Stimulated activated CD4-positive, alpha-beta T cell treated with anti-CD3 and anti-CD28 coated beads, Interleukin-12 subunit alpha, Interleukin-12 subunit beta, amount 100 ng/mL, for 24 hours (primary cell): ENCODE measurements around the gene RIN2.
"Not testable (repeated sequence)": the region's sequence is repeated elsewhere in the genome, so short reads cannot be mapped to it uniquely, and the experiment has no call there.

Source experiments
- DNase-seq, 2 experiments: peaks; one replicate each; pipeline ENCODE4 v3.0.0-alpha.2; 2020; ENCODE audit warnings: low read depth in 2 of 2

Gene RIN2

DNA sequence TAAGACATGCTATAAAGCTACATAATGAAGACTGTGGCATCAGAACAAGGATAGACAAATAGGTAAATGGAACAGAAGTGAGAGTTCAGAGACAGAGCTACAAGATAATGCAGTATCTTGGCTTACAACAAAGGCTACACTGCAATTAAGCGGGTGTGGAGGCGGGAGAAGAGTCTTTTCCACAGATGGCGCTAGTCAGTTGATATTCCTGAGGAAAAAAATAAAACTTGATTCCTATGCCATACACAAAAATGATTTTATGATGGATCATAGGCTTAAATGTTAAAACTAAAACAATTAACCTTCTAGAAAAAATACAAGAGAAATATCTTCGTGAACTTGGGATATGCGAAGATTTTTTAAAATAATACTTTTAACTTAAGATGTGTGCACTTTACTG is 31.0 kb downstream of the RIN2 start:
- no peak for DNase-seq

DNA sequence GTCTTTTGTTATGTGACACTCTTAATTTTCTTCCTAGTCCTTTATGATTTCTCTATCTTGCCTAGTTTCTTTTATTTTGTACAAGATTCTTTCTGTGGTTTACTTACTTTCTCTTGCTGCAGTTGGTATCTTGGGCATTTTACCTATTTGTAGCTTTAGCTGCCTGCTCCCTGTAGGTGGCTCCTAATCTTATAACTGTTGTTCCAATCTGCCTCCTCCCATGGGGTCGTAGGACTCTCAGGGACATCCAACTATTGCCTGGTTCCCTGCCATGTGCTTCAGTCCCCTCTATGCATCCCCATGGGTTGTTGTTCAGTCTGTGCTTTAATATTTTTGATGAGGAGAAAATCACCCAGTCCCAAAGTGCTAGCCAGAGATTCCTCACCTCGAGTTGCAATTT is 31.4 kb downstream of the RIN2 start:
- DNase-seq = no peak

DNA sequence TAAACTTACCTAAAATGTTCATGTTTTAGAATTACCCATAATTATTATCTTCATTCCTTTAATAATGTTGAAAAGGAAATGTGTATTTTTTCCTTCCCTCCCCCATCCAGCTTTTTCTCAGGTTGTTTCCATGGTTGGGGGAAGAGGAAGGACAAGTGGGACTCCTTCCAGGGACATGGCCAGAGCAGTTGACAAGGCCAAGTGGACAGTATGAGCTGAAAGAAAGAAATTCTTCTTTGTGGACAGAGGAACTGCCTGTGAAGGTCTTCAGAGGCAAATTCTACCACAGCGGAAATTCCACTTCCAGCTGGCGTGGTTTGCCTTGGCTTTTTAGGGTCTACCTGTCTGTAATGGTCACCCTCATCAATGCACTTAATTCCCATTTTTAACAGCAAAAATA is 33.8 kb downstream of the RIN2 start:
- DNase-seq = no peak

DNA sequence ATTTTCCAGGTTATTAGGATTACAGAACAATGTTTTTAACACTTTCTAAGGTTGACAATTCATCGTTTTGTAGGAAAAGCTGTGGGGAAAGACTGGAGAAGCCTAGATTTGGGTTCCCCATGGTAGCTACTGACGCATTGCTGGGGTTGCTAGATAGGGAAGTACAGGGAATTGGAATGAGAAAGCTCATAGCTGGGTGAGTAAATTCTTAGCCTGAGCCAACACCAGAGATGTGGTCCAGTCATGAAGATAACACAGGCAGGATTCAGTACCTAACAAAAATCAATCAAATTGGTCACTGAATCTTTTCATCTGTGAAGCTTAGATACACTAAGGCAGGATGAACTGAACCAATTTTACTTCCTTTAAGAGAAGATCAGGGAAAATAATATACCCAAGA is 35.7 kb downstream of the RIN2 start:
- DNase-seq = no peak

DNA sequence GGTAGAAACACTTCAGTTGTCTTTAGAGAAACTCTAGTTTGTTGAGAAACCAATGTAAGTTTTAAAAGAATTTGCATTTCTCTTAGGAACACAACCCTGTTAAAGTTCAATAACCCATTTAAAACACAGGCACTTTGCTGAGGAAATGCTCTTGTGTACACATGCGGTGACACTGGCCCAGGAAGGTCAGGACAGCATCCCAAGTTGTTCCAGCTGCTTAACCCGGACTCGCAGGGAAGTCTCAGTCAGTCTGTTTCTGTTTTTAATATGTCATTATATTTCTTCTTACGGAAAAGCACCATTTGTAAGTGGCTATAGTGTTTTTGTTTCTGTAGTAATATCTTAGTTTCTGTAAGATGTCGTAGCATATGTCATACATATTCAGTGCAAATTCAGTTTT is 36.9 kb downstream of the RIN2 start:
- no peak for DNase-seq

DNA sequence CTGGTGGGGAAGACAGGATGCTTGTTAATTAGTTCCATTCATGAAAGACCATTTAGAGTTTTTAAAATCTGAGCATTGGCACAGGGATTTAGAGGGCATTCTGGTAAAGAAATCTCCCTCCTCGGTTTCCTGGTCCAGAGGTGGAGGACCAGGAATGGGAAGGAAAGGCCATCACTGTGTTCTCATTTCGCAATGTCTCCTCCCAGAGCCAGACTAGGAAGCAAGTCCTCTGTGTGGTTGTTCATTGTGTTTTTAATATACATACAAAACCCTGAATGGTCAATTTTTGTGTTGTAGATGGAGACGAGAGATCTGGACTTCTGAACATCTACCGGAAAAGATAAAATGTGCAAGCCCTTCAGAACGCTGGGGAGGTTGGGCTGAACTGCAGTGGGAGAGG is 41.3 kb downstream of the RIN2 start:
- DNase-seq = no peak

DNA sequence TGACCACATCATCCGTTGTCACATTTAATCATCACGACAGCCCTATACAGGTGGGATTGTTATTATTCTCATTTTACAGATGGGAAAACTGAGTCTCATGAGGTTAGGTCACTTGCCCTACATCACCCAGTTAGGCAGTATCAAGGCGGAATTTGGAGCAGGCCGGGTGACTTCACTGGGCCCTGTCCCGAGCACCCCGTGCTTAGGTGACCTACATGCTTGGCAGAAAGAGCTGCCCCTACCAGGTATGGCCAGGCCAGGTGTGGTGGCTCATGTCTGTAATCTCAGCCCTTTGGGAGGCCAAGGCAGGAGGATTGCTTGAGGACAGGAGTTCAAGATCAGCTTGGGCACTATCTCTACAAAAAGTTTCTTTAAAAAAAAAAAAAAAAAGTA is 44.0 kb downstream of the RIN2 start:
- DNase-seq = no peak

DNA sequence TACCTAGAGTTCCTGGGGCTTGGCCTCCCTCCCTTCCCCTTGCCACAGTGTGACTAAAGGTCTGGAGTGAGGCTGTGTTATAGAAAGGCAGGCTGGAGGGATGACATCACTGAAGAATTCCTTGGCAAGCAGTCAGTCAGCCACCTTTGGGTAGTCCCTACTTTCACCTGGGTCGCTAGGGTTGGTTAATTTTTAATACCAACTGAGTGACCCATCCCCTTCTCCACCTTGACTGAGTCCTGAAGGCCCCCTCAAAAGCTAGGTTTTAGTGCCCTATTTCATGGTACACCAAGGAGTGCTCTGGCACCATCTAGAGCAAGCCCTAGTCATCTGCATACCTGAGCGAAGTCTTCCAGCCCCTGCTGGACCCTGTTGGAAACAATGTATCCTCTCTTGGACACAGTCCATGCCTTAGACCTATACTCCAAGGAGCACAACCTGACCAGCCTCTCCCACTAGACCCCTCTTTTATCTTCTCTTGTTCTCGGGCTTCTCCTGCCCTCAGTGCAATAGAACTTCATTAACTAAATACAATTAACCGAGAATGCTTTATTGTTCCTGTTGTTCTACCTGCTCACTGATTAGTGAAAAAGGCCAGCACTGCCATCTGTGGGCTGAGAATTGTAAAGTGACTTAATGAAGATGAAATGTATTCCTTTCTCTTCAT is 44.6 kb downstream of the RIN2 start:
- DNase-seq = no peak

DNA sequence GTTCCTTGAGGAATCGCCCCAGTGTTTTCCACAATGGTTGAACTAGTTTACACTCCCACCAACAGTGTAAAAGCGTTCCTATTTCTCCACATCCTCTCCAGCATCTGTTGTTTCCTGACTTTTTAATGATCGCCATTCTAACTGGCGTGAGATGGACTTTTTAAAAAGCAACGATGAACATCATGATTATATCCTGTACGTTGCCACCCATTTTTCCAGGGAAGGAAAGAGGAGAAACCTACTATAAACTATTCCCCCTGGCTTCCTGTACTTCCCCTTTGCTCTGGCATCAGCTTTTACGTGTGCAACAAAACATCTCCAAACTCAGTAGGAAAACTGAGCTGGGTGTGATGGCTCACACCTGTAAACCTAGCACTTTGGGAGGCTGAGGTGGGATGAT is 48.2 kb downstream of the RIN2 start:
- DNase-seq = not testable (repeated sequence)

DNA sequence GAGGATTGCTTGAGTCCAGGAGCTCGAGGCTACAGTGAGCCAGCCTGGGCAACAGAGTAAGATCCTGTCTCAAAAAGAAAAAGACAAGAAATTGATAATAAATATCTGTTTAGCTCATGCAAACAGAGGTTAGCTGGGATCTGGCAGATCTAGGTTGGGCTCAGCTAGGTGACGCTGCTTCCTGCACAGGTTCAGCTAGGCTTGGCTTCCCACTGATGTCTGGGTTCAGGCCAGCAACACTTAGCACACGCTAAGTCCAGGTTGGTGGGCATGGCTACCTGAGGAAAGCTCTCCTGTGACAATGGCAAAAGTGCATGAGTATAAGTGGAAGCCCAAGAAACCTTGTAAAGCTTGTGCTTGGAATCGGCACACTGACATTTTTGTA is 48.7 kb downstream of the RIN2 start:
- DNase-seq = no peak

DNA sequence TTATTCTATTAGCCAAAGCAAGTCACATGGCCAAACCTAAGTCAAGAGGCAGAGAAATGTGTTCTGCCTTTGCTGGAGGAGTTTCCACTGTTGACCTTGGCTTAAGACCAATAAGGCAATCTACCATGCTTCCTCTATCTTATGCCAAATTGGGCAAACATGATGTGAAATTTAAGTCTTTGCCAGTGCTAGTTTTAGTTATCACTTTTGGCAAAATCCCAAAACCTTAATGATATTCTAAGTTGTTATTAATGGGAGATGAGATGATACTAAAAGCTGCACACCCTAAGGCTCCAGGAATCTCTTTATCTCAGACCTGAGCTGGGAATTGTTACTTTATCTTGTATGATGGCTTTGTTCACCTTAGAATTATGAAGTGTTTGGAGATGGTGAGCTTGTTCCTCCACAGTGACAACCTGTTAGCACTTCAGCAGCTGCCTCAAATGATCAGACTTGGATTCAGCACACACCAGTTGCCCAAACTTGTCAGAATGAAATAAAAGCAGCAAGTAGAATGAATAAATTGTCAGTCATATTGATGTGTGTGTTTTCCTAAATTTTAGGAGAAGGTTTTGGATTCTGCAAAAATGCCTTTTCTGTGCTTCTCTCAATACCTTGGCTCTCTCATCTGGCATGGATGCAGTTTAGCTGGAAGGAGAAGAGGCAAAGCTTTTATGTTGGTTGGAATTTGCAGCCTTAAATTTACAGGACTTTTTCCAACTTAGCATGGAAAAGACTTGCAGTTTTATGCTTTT is 49.3 kb downstream of the RIN2 start:
- no peak for DNase-seq
